HG03103 (cell line): Measurements from ENCODE around the gene ZNF148.

ENCODE experiments used
- ATAC-seq: cut with Tn5 transposase; IDR thresholded peaks from one replicate; pipeline ENCODE4 v1.9.1; 2021; ENCODE audit warnings: low read depth; ENCODE audit not compliant: unreplicated experiment

ZNF148 gene

GRCh38 chr3:125289429-125289981 is 85.6 kb downstream of the ZNF148 start:
- ATAC-seq: no peak

- ATAC-seq: no peak
Observed at GRCh38 chr3:125287248-125287647, 87.9 kb downstream of the ZNF148 start.

GRCh38 chr3:125281381-125281780 is 93.7 kb downstream of the ZNF148 start:
- ATAC-seq: no peak

DNA sequence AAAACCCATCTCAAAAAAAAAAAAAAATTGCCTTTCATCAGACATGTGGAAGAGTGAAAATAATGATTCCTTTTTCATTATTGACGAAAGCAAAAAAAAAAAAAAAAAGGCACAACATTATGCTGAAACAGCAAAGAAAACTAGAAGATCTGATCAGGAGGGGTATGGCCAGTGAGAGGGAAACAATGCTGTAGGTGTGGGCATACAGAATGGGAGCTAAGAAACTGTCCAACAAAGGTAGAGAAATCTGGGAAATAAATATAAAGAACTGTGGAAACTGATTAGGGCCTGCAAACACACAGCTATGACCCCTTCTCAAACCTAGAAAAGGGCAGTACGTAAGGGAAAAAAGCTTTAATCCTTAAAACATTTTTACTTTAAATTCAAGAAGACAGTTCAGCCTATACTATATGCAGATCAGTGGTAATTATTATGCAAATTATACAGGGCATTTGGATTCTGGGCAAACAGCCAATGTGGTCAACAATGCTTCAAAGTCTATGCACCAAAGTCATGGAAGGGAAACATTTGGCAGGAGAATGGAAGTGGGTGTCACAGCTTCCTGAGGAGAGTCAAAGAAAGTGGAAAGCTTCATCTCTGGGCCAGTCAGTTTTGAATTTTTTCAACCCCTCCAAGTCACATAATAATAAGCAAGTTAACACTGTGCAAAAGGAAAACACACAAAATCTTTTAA is 94.3 kb downstream of the ZNF148 start:
- ATAC-seq: no peak

- no peak for ATAC-seq
Observed at GRCh38 chr3:125278155-125278554, 97.0 kb downstream of the ZNF148 start.

- ATAC-seq: no peak
Observed at GRCh38 chr3:125271127-125271526, 104.0 kb downstream of the ZNF148 start.

DNA sequence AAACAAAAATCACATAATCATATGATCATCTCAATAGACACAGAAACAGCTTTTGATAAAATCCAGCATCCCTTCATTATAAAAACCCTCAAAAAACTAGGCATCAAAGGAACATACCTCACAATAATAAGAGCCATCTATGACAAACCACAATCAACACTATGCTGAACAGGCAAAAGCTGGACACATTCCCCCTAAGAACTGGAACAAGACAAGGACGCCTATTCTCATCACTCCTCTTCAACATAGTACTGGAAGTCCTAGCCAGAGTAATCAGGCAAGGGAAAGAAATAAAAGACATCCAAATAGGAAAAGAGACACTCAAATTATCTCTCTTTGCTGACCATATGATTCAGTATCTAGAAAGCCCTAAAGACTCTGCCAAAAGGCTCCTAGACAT is 107.7 kb downstream of the ZNF148 start:
- no peak for ATAC-seq

- no peak for ATAC-seq
Observed at GRCh38 chr3:125266971-125267370, 108.2 kb downstream of the ZNF148 start.

- ATAC-seq: no peak
Observed at GRCh38 chr3:125262161-125262560, 113.0 kb downstream of the ZNF148 start.

DNA sequence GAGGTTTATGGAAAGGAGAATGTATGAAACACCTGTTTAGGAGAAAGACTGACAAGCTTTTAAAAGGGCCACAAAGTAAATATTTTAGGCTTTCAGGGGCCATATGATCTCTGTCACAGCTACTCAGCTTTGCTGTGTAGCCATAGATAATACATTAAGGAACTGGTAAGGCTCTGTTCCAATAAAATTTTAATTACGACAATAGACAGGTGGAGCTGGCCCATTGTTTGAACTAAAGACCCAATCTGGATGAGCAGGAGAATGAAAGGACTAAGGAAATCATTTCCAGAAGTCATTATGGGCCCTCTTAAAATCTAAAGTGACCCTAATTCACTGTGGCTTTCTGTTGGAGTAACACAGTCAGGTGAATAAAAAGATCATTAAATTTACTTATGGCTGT is 114.1 kb downstream of the ZNF148 start:
- ATAC-seq: no peak

GRCh38 chr3:125260158-125260557 is 115.0 kb downstream of the ZNF148 start:
- ATAC-seq: no peak

- no peak for ATAC-seq
Observed at GRCh38 chr3:125257536-125257935, 117.6 kb downstream of the ZNF148 start.

DNA sequence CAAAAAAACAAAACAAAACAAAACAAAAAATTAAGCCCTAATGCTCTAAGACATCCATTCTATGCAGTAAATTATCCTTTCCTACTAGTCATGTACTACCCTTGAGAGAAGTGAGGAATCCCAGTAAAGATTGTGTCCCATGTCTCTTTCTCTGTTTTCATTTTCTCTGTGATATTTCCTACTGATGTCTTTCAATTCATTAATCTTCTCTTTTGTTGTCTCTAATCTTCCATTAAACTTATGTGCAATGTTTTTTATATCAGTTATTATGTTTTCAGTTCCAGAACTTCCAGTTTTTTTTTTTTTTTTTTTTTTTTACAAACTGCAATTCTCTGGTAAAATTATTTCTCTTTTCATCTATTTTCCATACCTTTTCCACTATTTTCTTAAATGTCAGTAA is 118.5 kb downstream of the ZNF148 start:
- no peak for ATAC-seq

DNA sequence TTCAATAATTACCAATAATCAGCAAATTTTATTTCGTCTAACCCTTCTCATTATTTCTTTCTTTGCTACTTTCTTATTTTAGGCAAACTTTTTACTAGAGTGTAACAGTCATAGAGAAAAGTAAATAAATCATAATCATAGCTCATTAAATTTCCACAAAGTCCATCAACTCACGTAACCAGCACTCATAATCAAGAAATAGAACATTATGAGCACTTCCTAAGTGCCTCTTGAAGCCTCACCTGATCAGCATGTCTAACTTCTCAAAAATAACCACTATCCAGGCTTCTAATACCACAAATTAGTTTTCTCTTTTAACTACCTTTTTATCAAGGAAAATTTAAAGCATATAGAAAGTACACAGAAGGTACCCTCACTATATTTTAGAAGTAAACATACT is 124.2 kb downstream of the ZNF148 start:
- ATAC-seq: no peak

DNA sequence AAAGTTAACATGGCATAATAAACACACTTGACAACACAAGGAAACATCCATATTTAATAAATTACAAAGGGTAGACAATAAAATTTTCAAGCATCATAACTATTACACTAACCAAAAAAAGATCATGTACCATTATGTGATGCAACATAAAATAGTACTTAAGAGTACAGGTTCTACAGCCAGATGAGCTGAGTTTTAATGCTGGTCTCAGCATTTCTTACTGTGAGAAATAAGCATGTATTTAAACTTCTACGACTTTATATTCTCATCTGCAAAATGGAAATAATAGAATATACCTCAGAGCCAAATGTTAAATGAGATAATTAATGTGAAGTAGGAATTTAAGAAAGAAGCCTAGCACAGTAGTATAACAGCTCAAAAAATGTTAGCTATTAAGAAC is 128.9 kb downstream of the ZNF148 start:
- no peak for ATAC-seq

DNA sequence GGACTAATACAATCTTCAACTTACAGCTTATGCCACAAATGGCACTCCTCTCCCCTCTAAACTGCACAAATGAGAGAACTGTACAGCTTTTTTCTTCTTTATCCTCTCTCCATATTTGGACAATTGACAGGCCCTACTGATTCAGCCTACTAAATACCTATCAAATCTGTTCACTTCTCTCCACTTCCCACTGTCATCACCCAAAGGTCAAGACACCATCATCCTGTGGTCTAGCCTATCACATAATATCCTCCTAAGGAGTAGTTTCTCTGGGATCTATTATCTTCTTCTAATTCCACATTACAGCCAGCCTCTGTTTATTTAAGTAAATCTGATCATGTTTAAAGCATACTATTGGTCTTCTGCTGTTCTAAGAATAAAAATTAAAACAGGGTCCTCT is 129.6 kb downstream of the ZNF148 start:
- no peak for ATAC-seq

DNA sequence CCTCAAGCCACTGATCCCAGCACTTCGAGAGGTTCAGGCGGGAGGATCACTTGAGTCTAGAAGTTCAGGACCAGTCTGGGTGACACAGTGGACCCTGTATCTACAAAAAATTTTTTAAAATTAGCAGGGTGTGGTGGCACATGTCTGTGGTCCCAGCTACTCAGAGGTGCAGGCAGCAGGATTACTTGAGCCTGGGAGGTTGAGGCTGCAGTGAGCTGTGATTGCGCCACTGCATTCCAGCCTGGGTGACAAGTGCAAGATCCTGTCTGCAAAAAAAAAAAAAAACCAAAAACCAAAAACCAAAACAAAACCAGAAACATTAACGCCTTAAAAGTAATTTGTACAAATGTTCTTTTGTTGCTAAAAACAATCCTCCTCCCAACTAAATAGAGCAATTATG is 134.6 kb downstream of the ZNF148 start:
- ATAC-seq: no peak

- ATAC-seq: no peak
Observed at GRCh38 chr3:125239266-125239665, 135.9 kb downstream of the ZNF148 start.

DNA sequence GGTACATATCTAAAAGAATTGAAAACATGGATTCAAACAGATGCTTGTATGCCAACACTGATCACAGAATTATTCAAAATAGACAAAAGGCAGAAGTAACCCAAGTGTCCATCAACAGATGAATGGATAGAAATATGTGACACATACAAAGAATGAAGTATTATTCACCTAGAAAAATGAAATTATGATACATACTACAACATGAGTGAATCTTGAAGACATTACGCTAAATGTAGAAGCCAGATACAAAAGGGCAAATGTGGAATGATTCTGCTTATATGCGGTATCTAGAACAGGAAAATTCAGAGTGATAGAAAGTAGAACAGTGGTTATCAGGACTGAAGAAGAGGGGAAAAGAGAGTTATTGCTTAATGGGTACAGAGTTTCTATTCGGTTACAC is 136.4 kb downstream of the ZNF148 start:
- no peak for ATAC-seq

- no peak for ATAC-seq
Observed at GRCh38 chr3:125236331-125236903, 138.7 kb downstream of the ZNF148 start.

- no peak for ATAC-seq
Observed at GRCh38 chr3:125234831-125235230, 140.3 kb downstream of the ZNF148 start.

- ATAC-seq: no peak
Observed at GRCh38 chr3:125232401-125232800, 142.7 kb downstream of the ZNF148 start.
